Endothelial cell of umbilical vein (primary cell): Measurements from ENCODE around the gene HYPK. TPM values are rescaled to one million over a fixed set of nuclear protein-coding genes. Genes with fewer than 3 reads are reported as not detected.

Source experiments
- BruUV-seq: library from RNA; stranded (reverse); fragments of 400-500 nt; replicated peaks from 2 replicates; lab custom pipeline; 2021; lab: Mats Ljungman, UMichigan
- CTCF ChIA-PET: fragments of 300-600, 350-600 bp; sonication (Branson Sonifier 250); formaldehyde crosslinking; loops from one replicate; lab custom pipeline; 2021; ENCODE audit warnings: antibody characterized with exemption, inconsistent platforms; lab: Charles Lee
- POLR2A ChIA-PET: fragments of 300-600, 350-600 bp; sonication (Branson Sonifier 250); formaldehyde crosslinking; loops from one replicate; lab custom pipeline; 2021; ENCODE audit warnings: antibody characterized with exemption, inconsistent platforms; lab: Charles Lee
- DNase-seq: peaks from one replicate; pipeline ENCODE4 v3.0.0-alpha.2; 2011; ENCODE audit warnings: low read depth, low spot score
- FAIRE-seq: peaks from 2 replicates; lab custom pipeline; 2011; peaks lifted over from hg19 to GRCh38; lab: Jason Lieb, UNC
- H2AFZ ChIP-seq: 2 replicates; pipeline ENCODE4 v1.6.0; 2012; ENCODE audit warnings: low read depth, low read length, control low read depth, inconsistent platforms
- H3K27ac ChIP-seq: 2 replicates; pipeline ENCODE4 v1.5.1; 2011; ENCODE audit warnings: low read depth, mild to moderate bottlenecking, control low read depth, low read length, moderate library complexity; ENCODE audit not compliant: insufficient read depth
- H3K27me3 ChIP-seq, 2 experiments: 2 replicates each; pipeline versions ENCODE4 v1.6.0 to v1.6.1; 2011; ENCODE audit warnings: low read length in 2 of 2, mixed read lengths in 1 of 2; ENCODE audit not compliant: control insufficient read depth in 2 of 2, insufficient read depth in 2 of 2
- H3K36me3 ChIP-seq, 2 experiments: 2 replicates in 1 of 2; 3 replicates in 1 of 2; pipeline ENCODE4 v1.5.1; 2011; ENCODE audit warnings: low read length in 2 of 2, mild to moderate bottlenecking in 1 of 2, moderate library complexity in 1 of 2; ENCODE audit not compliant: control insufficient read depth in 2 of 2, insufficient read depth in 2 of 2; ENCODE audit errors: extremely low read depth in 1 of 2
- H3K4me1 ChIP-seq: 3 replicates; pipeline ENCODE4 v1.5.1; 2011; ENCODE audit warnings: mild to moderate bottlenecking, low read length; ENCODE audit not compliant: control insufficient read depth, insufficient read depth; ENCODE audit errors: extremely low read depth
- H3K4me2 ChIP-seq: 2 replicates; pipeline ENCODE4 v1.6.1; 2011; ENCODE audit warnings: low read length, control low read depth, mixed read lengths; ENCODE audit not compliant: insufficient read depth
- H3K4me3 ChIP-seq, 3 experiments: fragments of 200-600 bp in 1 of 3; sonication (generic), shearing (Covaris generic) in 1 of 3; replicated peaks in 1 of 3; 2 replicates each; pipeline ENCODE4 v1.5.1; 2011 to 2016; ENCODE audit warnings: control low read depth in 3 of 3, low read length in 3 of 3, mild to moderate bottlenecking in 2 of 3, inconsistent platforms in 1 of 3, low read depth in 1 of 3, moderate library complexity in 1 of 3; ENCODE audit not compliant: insufficient read depth in 1 of 3
- H3K79me2 ChIP-seq: 2 replicates; pipeline ENCODE4 v1.6.0; 2012; ENCODE audit warnings: low read length, inconsistent platforms; ENCODE audit not compliant: control insufficient read depth, insufficient read depth
- H3K9ac ChIP-seq: replicated peaks from 2 replicates; pipeline ENCODE3; 2011; ENCODE audit warnings: low read length, control low read depth; ENCODE audit not compliant: insufficient read depth; ENCODE audit errors: extremely low read depth
- H3K9me1 ChIP-seq: replicated peaks from 3 replicates; pipeline ENCODE4 v1.6.0; 2011; ENCODE audit warnings: mild to moderate bottlenecking, low read length; ENCODE audit not compliant: control insufficient read depth, insufficient read depth; ENCODE audit errors: extremely low read depth
- H3K9me3 ChIP-seq: replicated peaks from 2 replicates; pipeline ENCODE4 v1.5.1; 2012; ENCODE audit warnings: low read length, inconsistent platforms; ENCODE audit not compliant: control insufficient read depth, insufficient read depth
- H4K20me1 ChIP-seq: replicated peaks from 2 replicates; pipeline ENCODE3; 2011; ENCODE audit warnings: mild to moderate bottlenecking, low read length; ENCODE audit not compliant: control insufficient read depth, insufficient read depth; ENCODE audit errors: extremely low read depth
- CTCF ChIP-seq, 2 donors: IDR thresholded peaks; 1 replicate in 1 of 2; 2 replicates in 1 of 2; pipeline ENCODE4 v1.5.1; 2011; ENCODE audit warnings: low read length in 2 of 2, mild to moderate bottlenecking in 2 of 2, moderate library complexity in 2 of 2, control low read depth in 1 of 2, inconsistent platforms in 1 of 2, low read depth in 1 of 2; ENCODE audit not compliant: insufficient read depth in 1 of 2; ENCODE audit errors: extremely low read depth in 1 of 2
- EZH2 ChIP-seq: IDR thresholded peaks from 2 replicates; pipeline ENCODE4 v1.6.1; 2012; ENCODE audit warnings: borderline replicate concordance, low read depth, mild to moderate bottlenecking, moderate library complexity, low read length, inconsistent platforms; ENCODE audit not compliant: severe bottlenecking
- FOS ChIP-seq: IDR thresholded peaks from 2 replicates; pipeline ENCODE4 v1.6.1; 2011; ENCODE audit warnings: mild to moderate bottlenecking, low read length, moderate library complexity, borderline replicate concordance; ENCODE audit not compliant: insufficient read depth
- GATA2 ChIP-seq: IDR thresholded peaks from 2 replicates; pipeline ENCODE4 v1.7.0; 2011; ENCODE audit warnings: low read depth, mild to moderate bottlenecking, moderate library complexity, mixed read lengths, low read length; ENCODE audit not compliant: insufficient read length, insufficient read depth
- JUN ChIP-seq: IDR thresholded peaks from 2 replicates; pipeline ENCODE4 v1.6.1; 2011; ENCODE audit warnings: borderline replicate concordance, low read depth; ENCODE audit not compliant: insufficient read length, insufficient read depth
- MAX ChIP-seq: IDR thresholded peaks from 2 replicates; pipeline ENCODE4 v1.6.1; 2011; ENCODE audit not compliant: insufficient read depth, insufficient read length
- MYC ChIP-seq: IDR thresholded peaks from one replicate; pipeline ENCODE4 v1.6.1; 2011; ENCODE audit warnings: mild to moderate bottlenecking, low read depth, low read length
- POLR2A ChIP-seq: IDR thresholded peaks from 2 replicates; pipeline ENCODE4 v1.6.1; 2012; ENCODE audit warnings: low read depth, mild to moderate bottlenecking, control low read depth, low read length
- POLR2AphosphoS5 ChIP-seq: IDR thresholded peaks from 2 replicates; pipeline ENCODE4 v1.6.1; 2012; ENCODE audit warnings: low read depth, mild to moderate bottlenecking, control low read depth, low read length, moderate library complexity; ENCODE audit not compliant: insufficient read depth
- dilution Hi-C: fragments of 300-500 bp; cut with MboI; formaldehyde crosslinking; loops from one replicate; pipeline ENCODE4 v1.15.0; 2019; ENCODE audit warnings: low sequenced_read_pairs; ENCODE audit not compliant: extremely low pct_ligation_motif_present
- intact Hi-C: fragments of 100-400 bp; cut with micrococcal nuclease; formaldehyde crosslinking; loops from one replicate; pipeline ENCODE4 v1.10.0; 2022
- polyA plus RNA-seq, 4 experiments: library from polyadenylated mRNA; depleted of rRNA in 3 of 4; stranded (reverse) in 3 of 4; unstranded in 1 of 4; fragments of >200 nt; gene quantifications; 2 replicates each; pipeline versions ENCODE4 v1.2.1 to v1.2.3, GENCODE V29; 2011 to 2012; ENCODE audit warnings: missing spikeins in 1 of 4
- total RNA-seq: library from RNA; stranded (reverse); gene quantifications from 2 replicates; pipeline ENCODE4 v1.2.3, GENCODE V29; 2021

Gene HYPK
- total and polyA plus RNA-seq, 2 donors (not counting 3 experiments of a cell fraction or from before 2014, with no cell fraction given), result 5.2 to 17.8 TPM

GRCh38 chr15:43762824-43763223 lies 37.6 kb upstream of the HYPK start:
- dilution Hi-C loops, result no loop called here
- Histone ChIP-seq H3K9ac (no peak overlapping the region), H3K79me2 (peaks cover 7% of the 10 kb centered on the region), H3K27me3 (no peaks in the 10 kb centered on the region), H3K36me3 (peaks cover 32 to 40% of the 10 kb centered on the region in 2 experiments), H3K9me1 (no peaks in the 10 kb centered on the region), H3K4me3 (no peak overlapping the region), H4K20me1 (no peaks in the 10 kb centered on the region), H3K9me3 (no peaks in the 10 kb centered on the region), H3K4me1 (no peaks in the 10 kb centered on the region), H2AFZ (no peak overlapping the region), H3K27ac (no peak overlapping the region), H3K4me2 (no peak overlapping the region)
- no TSS peak for BruUV-seq
- ChIA-PET CTCF (no interaction called here), POLR2A (no interaction called here)
- FAIRE-seq, result no peak
- TF ChIP-seq FOS (no peak), POLR2A (no peak), POLR2AphosphoS5 (no peak), GATA2 (no peak), MYC (no peak), MAX (no peak), CTCF (IDR thresholded peaks at IDR 0.05; ENCODE audit: extremely low read depth in 1 of 2, insufficient read depth in 1 of 2, low read depth in 1 of 2, low read length in 2 of 2) (no peak), JUN (no peak), EZH2 (no peak)
- intact Hi-C loops, result no loop called here
- DNase-seq, result no peak
